HG03469 (cell line): ENCODE data around the gene SLC8A2.

Source experiments
- ATAC-seq: cut with Tn5 transposase; IDR thresholded peaks from one replicate; pipeline ENCODE4 v1.9.1; 2021; ENCODE audit warnings: mild to moderate bottlenecking, moderate library complexity, moderate number of reproducible peaks; ENCODE audit not compliant: unreplicated experiment

SLC8A2 gene

GRCh38 chr19:47461876-47462275, 9.8 kb downstream of the SLC8A2 start:
- no peak for ATAC-seq

GRCh38 chr19:47459477-47459876, 12.2 kb downstream of the SLC8A2 start:
- ATAC-seq: no peak

GRCh38 chr19:47458672-47459071, 13.0 kb downstream of the SLC8A2 start:
- ATAC-seq: no peak

GRCh38 chr19:47456721-47457474, 14.8 kb downstream of the SLC8A2 start:
- ATAC-seq: no peak

- no peak for ATAC-seq
Measured at GRCh38 chr19:47450478-47450877, 21.2 kb downstream of the SLC8A2 start.

GRCh38 chr19:47448360-47448727, 23.3 kb downstream of the SLC8A2 start:
- no peak for ATAC-seq

- ATAC-seq: no peak
Measured at GRCh38 chr19:47447470-47448359, 24.0 kb downstream of the SLC8A2 start.

- ATAC-seq: no peak
Measured at GRCh38 chr19:47446534-47447469, 24.9 kb downstream of the SLC8A2 start.

GRCh38 chr19:47445937-47446402, 25.7 kb downstream of the SLC8A2 start:
- no peak for ATAC-seq

- no peak for ATAC-seq
Measured at GRCh38 chr19:47445527-47445926, 26.2 kb downstream of the SLC8A2 start.

GRCh38 chr19:47444388-47444821, 27.3 kb downstream of the SLC8A2 start:
- no peak for ATAC-seq

GRCh38 chr19:47443331-47443730, 28.4 kb downstream of the SLC8A2 start:
- no peak for ATAC-seq

GRCh38 chr19:47438793-47439220, 32.9 kb downstream of the SLC8A2 start:
- no peak for ATAC-seq

- no peak for ATAC-seq
Measured at GRCh38 chr19:47437500-47437899, 34.2 kb downstream of the SLC8A2 start.

- no peak for ATAC-seq
Measured at GRCh38 chr19:47436712-47437401, 34.8 kb downstream of the SLC8A2 start.

- ATAC-seq: no peak
Measured at GRCh38 chr19:47435883-47436417, 35.7 kb downstream of the SLC8A2 start.

GRCh38 chr19:47435196-47435595, 36.5 kb downstream of the SLC8A2 start:
- no peak for ATAC-seq

GRCh38 chr19:47434088-47434487, 37.6 kb downstream of the SLC8A2 start:
- ATAC-seq: no peak

GRCh38 chr19:47433121-47433520, 38.6 kb downstream of the SLC8A2 start:
- ATAC-seq: no peak

- no peak for ATAC-seq
Measured at GRCh38 chr19:47432499-47432898, 39.2 kb downstream of the SLC8A2 start.
